Measurements from ENCODE around the gene TESPA1.

The TESPA1 gene

DNA sequence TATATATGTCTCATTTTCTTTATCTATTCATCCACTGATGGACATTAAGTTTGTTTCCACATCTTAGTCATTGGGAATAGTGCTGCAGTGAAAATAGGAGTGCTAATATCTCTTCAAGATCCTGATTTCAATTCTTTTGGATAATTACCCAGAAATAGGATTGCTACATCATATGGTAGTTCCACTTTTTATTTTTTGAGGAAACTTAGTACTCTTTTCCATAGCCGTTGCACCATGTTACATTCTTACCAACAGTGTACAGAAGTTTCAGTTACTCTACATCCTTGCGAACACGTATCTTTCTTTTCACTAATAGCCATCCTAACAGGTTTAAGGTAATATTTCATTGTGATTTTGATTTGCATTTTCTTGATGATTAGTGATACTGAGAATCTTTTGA lies 29.8 kb downstream of the TESPA1 start:
- no peak overlapping the region for H4K91ac ChIP-seq (ENCODE audit: low read depth, low read length)
- H2BK5ac ChIP-seq (ENCODE audit: low read depth, low read length, poor library complexity) = no peak overlapping the region
- H3K27ac ChIP-seq (ENCODE audit: low read depth, low read length) = no peak overlapping the region
- no peak overlapping the region for H2AFZ ChIP-seq (ENCODE audit: insufficient read depth, low read length, poor library complexity)
- WGBS (ENCODE audit: extremely low coverage, insufficient coverage, insufficient read length) = no CpG with 5 or more reads among the region's 3 CpGs
- no peaks in the 10 kb centered on the region for H3K79me2 ChIP-seq (ENCODE audit: control insufficient read depth, insufficient read depth, low read length, poor library complexity)
- H3K4me1 ChIP-seq (ENCODE audit: control insufficient read depth in 1 of 2, insufficient read depth in 2 of 2, low read length in 2 of 2) = no peaks in the 10 kb centered on the region
- DNase-seq = no peak
- no peak overlapping the region for H4K8ac ChIP-seq (ENCODE audit: low read depth, low read length)
- no peak overlapping the region for H3K9ac ChIP-seq (ENCODE audit: low read length)
- no peaks in the 10 kb centered on the region for H3K36me3 ChIP-seq (ENCODE audit: control insufficient read depth in 1 of 2, insufficient read depth in 2 of 2, low read length in 2 of 2)
- H3K79me1 ChIP-seq (ENCODE audit: low read length) = no peaks in the 10 kb centered on the region
- H2BK12ac ChIP-seq (ENCODE audit: low read length) = no peak overlapping the region
- H3K14ac ChIP-seq (ENCODE audit: low read length) = no peak overlapping the region
- no peak overlapping the region for H3K18ac ChIP-seq (ENCODE audit: low read length)
- H2AK5ac ChIP-seq (ENCODE audit: low read length) = no peak overlapping the region
- no peaks in the 10 kb centered on the region for H3K9me3 ChIP-seq (ENCODE audit: insufficient read depth, low read depth, low read length)
- H3K27me3 ChIP-seq (ENCODE audit: insufficient read depth, low read length) = no peaks in the 10 kb centered on the region
- no peak overlapping the region for H3K4me3 ChIP-seq (ENCODE audit: low read depth, low read length)
- H4K12ac ChIP-seq (ENCODE audit: low read depth, low read length) = no peak overlapping the region
- H3K4ac ChIP-seq (ENCODE audit: low read depth, low read length) = no peak overlapping the region
- H3K23ac ChIP-seq (ENCODE audit: low read length) = no peak overlapping the region
- no peak overlapping the region for H3K4me2 ChIP-seq (ENCODE audit: low read length)
- no peak overlapping the region for H2BK120ac ChIP-seq (ENCODE audit: insufficient read depth, low read length, poor library complexity)

- Histone ChIP-seq H2BK12ac (ENCODE audit: low read length) (no peak overlapping the region), H3K4ac (ENCODE audit: low read depth, low read length) (no peak overlapping the region), H4K8ac (ENCODE audit: low read depth, low read length) (no peak overlapping the region), H3K79me2 (ENCODE audit: control insufficient read depth, insufficient read depth, low read length, poor library complexity) (no peaks in the 10 kb centered on the region), H2AK5ac (ENCODE audit: low read length) (no peak overlapping the region), H3K9me3 (ENCODE audit: insufficient read depth, low read depth, low read length) (no peaks in the 10 kb centered on the region), H3K23ac (ENCODE audit: low read length) (no peak overlapping the region), H2BK5ac (ENCODE audit: low read depth, low read length, poor library complexity) (no peak overlapping the region), H3K4me2 (ENCODE audit: low read length) (no peak overlapping the region), H2AFZ (ENCODE audit: insufficient read depth, low read length, poor library complexity) (no peak overlapping the region), H4K12ac (ENCODE audit: low read depth, low read length) (no peak overlapping the region), H4K91ac (ENCODE audit: low read depth, low read length) (no peak overlapping the region), H3K4me3 (ENCODE audit: low read depth, low read length) (no peak overlapping the region), H3K36me3 (ENCODE audit: control insufficient read depth in 1 of 2, insufficient read depth in 2 of 2, low read length in 2 of 2) (no peaks in the 10 kb centered on the region), H3K18ac (ENCODE audit: low read length) (no peak overlapping the region), H2BK120ac (ENCODE audit: insufficient read depth, low read length, poor library complexity) (no peak overlapping the region), H3K27ac (ENCODE audit: low read depth, low read length) (no peak overlapping the region), H3K14ac (ENCODE audit: low read length) (no peak overlapping the region), H3K4me1 (ENCODE audit: control insufficient read depth in 1 of 2, insufficient read depth in 2 of 2, low read length in 2 of 2) (no peaks in the 10 kb centered on the region), H3K9ac (ENCODE audit: low read length) (no peak overlapping the region), H3K79me1 (ENCODE audit: low read length) (no peaks in the 10 kb centered on the region), H3K27me3 (ENCODE audit: insufficient read depth, low read length) (no peaks in the 10 kb centered on the region)
- no peak for DNase-seq
These were observed 30.3 kb downstream of the TESPA1 start for GRCh38 chr12:54954228-54954627.

DNA sequence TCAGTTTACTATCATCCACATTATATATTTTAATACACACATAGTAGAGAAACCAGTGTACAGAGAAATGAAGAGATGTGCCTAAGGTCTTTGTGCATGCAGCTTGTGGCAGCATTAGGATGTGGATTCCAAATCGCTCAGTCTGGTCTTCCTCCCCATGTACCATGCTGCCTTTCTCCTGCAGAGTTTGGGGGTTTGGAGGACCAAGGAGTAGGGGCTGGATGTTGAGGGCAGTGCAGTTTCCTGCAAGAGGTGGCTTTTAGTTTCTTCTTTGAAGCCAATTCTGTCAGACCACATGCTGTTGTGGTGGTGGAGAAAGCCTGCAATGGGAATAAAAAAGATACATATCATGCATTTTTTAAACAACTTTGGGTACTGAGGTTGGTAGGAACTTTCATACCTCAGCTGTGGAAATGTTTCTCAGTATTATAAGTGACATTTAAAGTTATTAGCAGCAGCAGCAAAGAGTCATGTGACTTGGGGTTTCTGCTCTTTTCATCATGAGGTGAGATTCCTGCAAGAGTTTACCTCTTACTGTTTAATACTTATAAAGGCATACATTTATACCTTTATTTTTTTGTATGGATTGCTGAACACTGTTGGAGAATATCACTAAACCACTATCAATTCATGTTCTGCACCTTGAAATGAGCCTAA lies 34.4 kb downstream of the TESPA1 start:
- Histone ChIP-seq H3K27ac (ENCODE audit: low read depth, low read length) (no peak overlapping the region), H3K36me3 (ENCODE audit: control insufficient read depth in 1 of 2, insufficient read depth in 2 of 2, low read length in 2 of 2) (no peaks in the 10 kb centered on the region), H3K18ac (ENCODE audit: low read length) (no peak overlapping the region), H3K79me2 (ENCODE audit: control insufficient read depth, insufficient read depth, low read length, poor library complexity) (no peaks in the 10 kb centered on the region), H3K9me3 (ENCODE audit: insufficient read depth, low read depth, low read length) (no peaks in the 10 kb centered on the region), H2AK5ac (ENCODE audit: low read length) (no peak overlapping the region), H3K27me3 (ENCODE audit: insufficient read depth, low read length) (no peaks in the 10 kb centered on the region), H4K91ac (ENCODE audit: low read depth, low read length) (no peak overlapping the region), H2BK5ac (ENCODE audit: low read depth, low read length, poor library complexity) (no peak overlapping the region), H2AFZ (ENCODE audit: insufficient read depth, low read length, poor library complexity) (no peak overlapping the region), H3K4me3 (ENCODE audit: low read depth, low read length) (no peak overlapping the region), H4K12ac (ENCODE audit: low read depth, low read length) (no peak overlapping the region), H2BK120ac (ENCODE audit: insufficient read depth, low read length, poor library complexity) (no peak overlapping the region), H3K14ac (ENCODE audit: low read length) (no peak overlapping the region), H3K79me1 (ENCODE audit: low read length) (no peaks in the 10 kb centered on the region), H3K4me2 (ENCODE audit: low read length) (no peak overlapping the region), H2BK12ac (ENCODE audit: low read length) (no peak overlapping the region), H4K8ac (ENCODE audit: low read depth, low read length) (no peak overlapping the region), H3K4me1 (ENCODE audit: control insufficient read depth in 1 of 2, insufficient read depth in 2 of 2, low read length in 2 of 2) (no peaks in the 10 kb centered on the region), H3K9ac (ENCODE audit: low read length) (no peak overlapping the region), H3K23ac (ENCODE audit: low read length) (no peak overlapping the region), H3K4ac (ENCODE audit: low read depth, low read length) (no peak overlapping the region)
- no CpG with 5 or more reads among the region's 1 CpG for WGBS (ENCODE audit: extremely low coverage, insufficient coverage, insufficient read length)
- no peak for DNase-seq

DNA sequence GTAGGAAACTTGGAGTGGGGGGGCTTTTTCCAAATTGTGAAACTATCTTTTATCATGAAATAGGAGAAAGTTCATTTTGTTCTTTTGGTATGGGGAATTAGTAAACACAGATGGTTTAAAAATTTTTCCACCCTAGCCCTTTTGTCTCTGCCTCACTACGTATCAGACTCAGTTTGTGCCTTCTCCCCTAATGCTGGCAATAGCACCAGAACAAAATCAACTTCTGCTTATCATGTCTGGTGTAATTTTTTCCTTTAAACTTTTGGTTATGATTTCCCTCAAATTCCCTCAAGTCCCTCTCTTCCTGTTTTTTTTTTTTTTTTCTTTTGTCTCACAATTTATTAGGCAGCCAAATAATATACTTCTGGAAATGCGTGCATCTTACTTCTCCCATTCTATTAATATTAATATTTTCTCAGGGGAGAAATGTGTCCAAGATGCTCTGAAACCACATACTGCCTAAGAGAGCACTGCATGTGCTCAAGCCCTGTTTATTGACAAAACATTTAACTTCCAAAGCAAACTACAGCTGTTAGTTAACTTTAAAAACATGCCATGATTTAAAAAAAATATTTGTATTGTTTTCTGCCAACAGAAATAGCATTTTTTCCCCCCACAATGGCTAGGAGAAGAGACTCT lies 35.4 kb downstream of the TESPA1 start:
- H2AFZ ChIP-seq (ENCODE audit: insufficient read depth, low read length, poor library complexity) = no peak overlapping the region
- H2BK120ac ChIP-seq (ENCODE audit: insufficient read depth, low read length, poor library complexity) = no peak overlapping the region
- no peaks in the 10 kb centered on the region for H3K9me3 ChIP-seq (ENCODE audit: insufficient read depth, low read depth, low read length)
- no peak overlapping the region for H3K9ac ChIP-seq (ENCODE audit: low read length)
- H2BK12ac ChIP-seq (ENCODE audit: low read length) = no peak overlapping the region
- H3K79me2 ChIP-seq (ENCODE audit: control insufficient read depth, insufficient read depth, low read length, poor library complexity) = no peaks in the 10 kb centered on the region
- H3K4me1 ChIP-seq (ENCODE audit: control insufficient read depth in 1 of 2, insufficient read depth in 2 of 2, low read length in 2 of 2) = no peaks in the 10 kb centered on the region
- no peak overlapping the region for H2AK5ac ChIP-seq (ENCODE audit: low read length)
- H3K18ac ChIP-seq (ENCODE audit: low read length) = no peak overlapping the region
- no peak overlapping the region for H3K4me3 ChIP-seq (ENCODE audit: low read depth, low read length)
- no peaks in the 10 kb centered on the region for H3K27me3 ChIP-seq (ENCODE audit: insufficient read depth, low read length)
- H3K4ac ChIP-seq (ENCODE audit: low read depth, low read length) = no peak overlapping the region
- H2BK5ac ChIP-seq (ENCODE audit: low read depth, low read length, poor library complexity) = no peak overlapping the region
- no peak for DNase-seq
- no peaks in the 10 kb centered on the region for H3K79me1 ChIP-seq (ENCODE audit: low read length)
- no CpG with 5 or more reads among the region's 2 CpGs for WGBS (ENCODE audit: extremely low coverage, insufficient coverage, insufficient read length)
- H4K91ac ChIP-seq (ENCODE audit: low read depth, low read length) = no peak overlapping the region
- H4K8ac ChIP-seq (ENCODE audit: low read depth, low read length) = no peak overlapping the region
- H3K14ac ChIP-seq (ENCODE audit: low read length) = no peak overlapping the region
- H3K27ac ChIP-seq (ENCODE audit: low read depth, low read length) = no peak overlapping the region
- H3K4me2 ChIP-seq (ENCODE audit: low read length) = no peak overlapping the region
- no peak overlapping the region for H3K23ac ChIP-seq (ENCODE audit: low read length)
- no peaks in the 10 kb centered on the region for H3K36me3 ChIP-seq (ENCODE audit: control insufficient read depth in 1 of 2, insufficient read depth in 2 of 2, low read length in 2 of 2)
- no peak overlapping the region for H4K12ac ChIP-seq (ENCODE audit: low read depth, low read length)
